T-helper 17 cell (primary cell): ENCODE measurements around the gene QSOX1. TPM values are rescaled to one million over a fixed set of nuclear protein-coding genes. Genes with fewer than 3 reads are reported as not detected.

Experiments
- ATAC-seq: fragments of 150-1000 bp; cut with Tn5 transposase; 2 replicates; pipeline ENCODE4 v1.10.0; 2021; ENCODE audit warnings: mild to moderate bottlenecking, moderate library complexity
- DNase-seq, 3 donors: peaks; one replicate each; pipeline versions ENCODE4 v3.0.0 to v3.0.0-alpha.2; 2020 to 2021
- H3K9me3 ChIP-seq: one replicate; pipeline ENCODE4 v1.7.0; 2013; ENCODE audit warnings: low read length, mild to moderate bottlenecking; ENCODE audit not compliant: control insufficient read depth, poor library complexity, severe bottlenecking
- H3K27ac Mint-ChIP-seq: one replicate; pipeline ENCODE4 v1.8.0; 2022; ENCODE audit warnings: mild to moderate bottlenecking, moderate library complexity, mixed read lengths
- H3K27me3 Mint-ChIP-seq: one replicate; pipeline ENCODE4 v1.8.0; 2022; ENCODE audit warnings: mixed read lengths
- H3K36me3 Mint-ChIP-seq: one replicate; pipeline ENCODE4 v1.8.0; 2022; ENCODE audit warnings: low read depth, mixed read lengths
- H3K4me1 Mint-ChIP-seq: one replicate; pipeline ENCODE4 v1.8.0; 2022; ENCODE audit warnings: mild to moderate bottlenecking, mixed read lengths
- H3K4me3 Mint-ChIP-seq: one replicate; pipeline ENCODE4 v1.8.0; 2022; ENCODE audit warnings: mild to moderate bottlenecking, moderate library complexity, mixed read lengths
- total RNA-seq, 4 donors: library from RNA in 2 of 4; stranded (reverse) in 2 of 4; gene quantifications; one replicate each; pipeline ENCODE4 v1.2.3 and lab custom pipeline; 2022 to 2026

QSOX1 gene
- total RNA-seq, 2 donors from 2014 or later, result 22.0 to 25.0 TPM

- H3K36me3 Mint-ChIP-seq, result peaks cover 5% of the 10 kb centered on the region
- DNase-seq (no peak), ATAC-seq (no peak)
- no peaks in the 10 kb centered on the region for H3K9me3 ChIP-seq
- no peaks in the 10 kb centered on the region for H3K4me1 Mint-ChIP-seq
- peaks cover 65% of the 10 kb centered on the region for H3K27me3 Mint-ChIP-seq
- no peak overlapping the region for H3K4me3 Mint-ChIP-seq
- H3K27ac Mint-ChIP-seq, result no peak overlapping the region
Observed at GRCh38 chr1:180224902-180225301, 70.2 kb downstream of the QSOX1 start.

GRCh38 chr1:180225403-180225802, 70.7 kb downstream of the QSOX1 start:
- Mint-ChIP-seq H3K4me1 (no peaks in the 10 kb centered on the region), H3K27me3 (peaks cover 61% of the 10 kb centered on the region), H3K27ac (no peak overlapping the region), H3K36me3 (peaks cover 5% of the 10 kb centered on the region), H3K4me3 (no peak overlapping the region)
- DNase-seq, result no peak
- H3K9me3 ChIP-seq, result no peaks in the 10 kb centered on the region
- no peak for ATAC-seq

GRCh38 chr1:180227861-180228647, 73.4 kb downstream of the QSOX1 start:
- ATAC-seq (no peak), DNase-seq (no peak)
- Mint-ChIP-seq H3K36me3 (peaks cover 5% of the 10 kb centered on the region), H3K4me3 (peak overlapping the region; percentile 85), H3K4me1 (peaks cover 4% of the 10 kb centered on the region), H3K27ac (no peak overlapping the region), H3K27me3 (peaks cover 61% of the 10 kb centered on the region)
- no peaks in the 10 kb centered on the region for H3K9me3 ChIP-seq

- no peak for ATAC-seq
- Mint-ChIP-seq H3K4me1 (peaks cover 4% of the 10 kb centered on the region), H3K4me3 (peak overlapping the region; percentile 85), H3K36me3 (peaks cover 5% of the 10 kb centered on the region), H3K27ac (no peak overlapping the region), H3K27me3 (peaks cover 61% of the 10 kb centered on the region)
- no peak for DNase-seq
- no peaks in the 10 kb centered on the region for H3K9me3 ChIP-seq
Observed at GRCh38 chr1:180228648-180229482, 74.2 kb downstream of the QSOX1 start.

- peak within 1 kb of the TSS; percentile 85 for H3K4me3 Mint-ChIP-seq
- peaks cover 3% of the 10 kb centered on the region for H3K36me3 Mint-ChIP-seq
- no peaks in the 10 kb centered on the region for H3K9me3 ChIP-seq
- peaks cover 10% of the 10 kb centered on the region for H3K4me1 Mint-ChIP-seq
- H3K27ac Mint-ChIP-seq, result no peak within 1 kb of the TSS
- DNase-seq (no peak), ATAC-seq (peak; percentile 49)
- H3K27me3 Mint-ChIP-seq, result peaks cover 62% of the 10 kb centered on the region
Observed at GRCh38 chr1:180229483-180230415, 75.1 kb downstream of the QSOX1 start, which contains the start of gene LHX4. LHX4 (plus strand) TSS chr1:180230264; CDS start chr1:180230530, 266 bp downstream.

- peaks cover 62% of the 10 kb centered on the region for H3K27me3 Mint-ChIP-seq
- no peaks in the 10 kb centered on the region for H3K9me3 ChIP-seq
- DNase-seq, result no peak
- no peaks in the 10 kb centered on the region for H3K36me3 Mint-ChIP-seq
- peak overlapping the region; percentile 85 for H3K4me3 Mint-ChIP-seq
- no peak overlapping the region for H3K27ac Mint-ChIP-seq
- peaks cover 10% of the 10 kb centered on the region for H3K4me1 Mint-ChIP-seq
- ATAC-seq, result peak; percentile 32
Observed at GRCh38 chr1:180230416-180230790, 75.7 kb downstream of the QSOX1 start.

GRCh38 chr1:180230791-180231505, 76.3 kb downstream of the QSOX1 start:
- DNase-seq (no peak), ATAC-seq (peak; percentile 16)
- Mint-ChIP-seq H3K4me1 (peaks cover 10% of the 10 kb centered on the region), H3K4me3 (peak overlapping the region; percentile 85), H3K36me3 (no peaks in the 10 kb centered on the region), H3K27me3 (peaks cover 68% of the 10 kb centered on the region), H3K27ac (no peak overlapping the region)
- no peaks in the 10 kb centered on the region for H3K9me3 ChIP-seq

GRCh38 chr1:180231506-180231921, 76.8 kb downstream of the QSOX1 start:
- DNase-seq (no peak), ATAC-seq (peak; percentile 32)
- Mint-ChIP-seq H3K27me3 (peaks cover 70% of the 10 kb centered on the region), H3K4me3 (peak overlapping the region; percentile 85), H3K27ac (no peak overlapping the region), H3K4me1 (peaks cover 12% of the 10 kb centered on the region), H3K36me3 (no peaks in the 10 kb centered on the region)
- H3K9me3 ChIP-seq, result no peaks in the 10 kb centered on the region

GRCh38 chr1:180231936-180232335, 77.3 kb downstream of the QSOX1 start:
- Mint-ChIP-seq H3K4me3 (peak overlapping the region; percentile 85), H3K27me3 (peaks cover 70% of the 10 kb centered on the region), H3K27ac (no peak overlapping the region), H3K36me3 (no peaks in the 10 kb centered on the region), H3K4me1 (peaks cover 15% of the 10 kb centered on the region)
- ATAC-seq, result no peak
- no peak for DNase-seq
- no peaks in the 10 kb centered on the region for H3K9me3 ChIP-seq

GRCh38 chr1:180232521-180233043, 77.9 kb downstream of the QSOX1 start:
- H3K36me3 Mint-ChIP-seq, result no peaks in the 10 kb centered on the region
- H3K9me3 ChIP-seq, result no peaks in the 10 kb centered on the region
- peak overlapping the region; percentile 85 for H3K4me3 Mint-ChIP-seq
- DNase-seq (no peak), ATAC-seq (no peak)
- H3K27ac Mint-ChIP-seq, result no peak overlapping the region
- H3K27me3 Mint-ChIP-seq, result peaks cover 75% of the 10 kb centered on the region
- peaks cover 15% of the 10 kb centered on the region for H3K4me1 Mint-ChIP-seq

GRCh38 chr1:180233191-180234011, 78.7 kb downstream of the QSOX1 start:
- Mint-ChIP-seq H3K27me3 (peaks cover 75% of the 10 kb centered on the region), H3K4me1 (peaks cover 15% of the 10 kb centered on the region), H3K4me3 (peak overlapping the region; percentile 60), H3K36me3 (no peaks in the 10 kb centered on the region), H3K27ac (no peak overlapping the region)
- ATAC-seq (no peak), DNase-seq (no peak)
- H3K9me3 ChIP-seq, result no peaks in the 10 kb centered on the region
